Ectodermal cell (in vitro differentiated cells): ENCODE measurements around the gene COX15.
"Not testable (repeated sequence)": the region's sequence is repeated elsewhere in the genome, so short reads cannot be mapped to it uniquely, and the experiment has no call there.

Experiments used
- H3K27ac ChIP-seq: 2 replicates; pipeline ENCODE4 v1.7.0; 2013; ENCODE audit warnings: mild to moderate bottlenecking, low read depth, low read length; ENCODE audit not compliant: insufficient read depth, poor library complexity, severe bottlenecking
- H3K27me3 ChIP-seq: 2 replicates; pipeline ENCODE4 v1.7.0; 2013; ENCODE audit warnings: mild to moderate bottlenecking, low read length; ENCODE audit not compliant: insufficient read depth, control insufficient read depth, poor library complexity, severe bottlenecking
- H3K36me3 ChIP-seq: one replicate; pipeline ENCODE4 v1.7.0; 2013; ENCODE audit warnings: low read length; ENCODE audit not compliant: control insufficient read depth, insufficient read depth
- H3K4me1 ChIP-seq: one replicate; pipeline ENCODE4 v1.7.0; 2013; ENCODE audit warnings: low read length; ENCODE audit not compliant: control insufficient read depth, insufficient read depth
- H3K4me3 ChIP-seq: 2 replicates; pipeline ENCODE4 v1.7.0; 2013; ENCODE audit warnings: low read depth, low read length, control low read depth; ENCODE audit not compliant: insufficient read depth
- H3K9me3 ChIP-seq: 2 replicates; pipeline ENCODE4 v1.7.0; 2013; ENCODE audit warnings: mild to moderate bottlenecking, low read length, moderate library complexity; ENCODE audit not compliant: control insufficient read depth
- WGBS, 2 experiments: methylation state at CpG; one replicate each; pipeline ENCODE4 v1.1.7; 2013; ENCODE audit warnings: missing lambda C conversion rate in 2 of 2; 5-methylcytosine and 5-hydroxymethylcytosine counted together

The COX15 gene

DNA sequence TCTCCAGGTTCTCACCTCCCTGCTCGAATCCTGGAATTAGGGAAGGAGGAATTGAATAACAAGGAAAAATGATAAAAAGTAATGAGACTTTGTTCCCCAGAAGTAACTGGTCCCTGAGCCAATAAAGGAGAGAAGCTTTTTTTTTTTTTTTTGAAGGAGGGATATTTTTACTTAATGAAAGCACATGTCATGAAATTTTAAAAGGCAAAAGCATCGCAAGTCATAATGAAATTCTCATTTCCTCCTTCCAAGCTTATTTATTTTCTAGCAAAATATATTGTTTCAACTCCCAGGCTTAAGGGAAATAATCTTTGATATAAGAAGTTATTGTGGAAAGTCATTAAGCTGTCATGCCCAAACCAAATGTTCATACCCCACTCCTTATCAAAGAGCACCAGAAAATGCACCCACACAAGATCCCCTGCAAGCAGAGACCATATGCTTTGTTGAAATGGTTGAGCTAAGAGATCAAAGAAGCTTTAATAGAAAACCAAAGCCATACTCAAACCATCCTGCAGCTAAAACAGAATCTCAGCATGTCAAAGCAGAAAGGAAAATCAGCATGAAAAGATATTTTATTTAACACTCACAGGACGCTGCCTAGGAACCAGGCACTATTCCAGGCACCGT is 33.9 kb upstream of the COX15 start:
- 91 to 94% methylated on average over 3 of the region's 4 CpGs for WGBS, 2 experiments
- Histone ChIP-seq H3K4me1 (no peaks in the 10 kb centered on the region), H3K36me3 (no peaks in the 10 kb centered on the region), H3K27me3 (no peaks in the 10 kb centered on the region), H3K9me3 (no peaks in the 10 kb centered on the region), H3K27ac (no peak overlapping the region), H3K4me3 (no peak overlapping the region)

DNA sequence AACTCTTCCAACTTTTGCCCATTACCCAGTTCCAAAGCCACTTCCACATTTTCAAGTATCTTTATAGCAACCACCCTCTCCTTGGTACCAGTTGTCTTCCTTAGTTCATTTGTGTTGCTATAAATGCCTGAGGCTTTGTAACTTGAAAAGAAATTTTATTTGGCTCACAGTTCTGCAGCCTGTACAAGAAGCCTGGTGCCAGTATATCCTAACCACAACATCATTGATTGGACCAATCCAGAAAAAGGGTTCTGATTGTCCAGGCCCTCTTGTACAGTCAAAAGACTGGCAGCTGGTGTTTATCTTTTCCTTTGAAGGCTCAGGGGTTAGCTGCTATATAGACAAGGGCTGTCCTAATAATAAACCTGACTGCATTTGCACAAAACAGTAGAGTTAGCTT is 29.4 kb upstream of the COX15 start:
- Histone ChIP-seq H3K36me3 (no peaks in the 10 kb centered on the region), H3K4me3 (no peak overlapping the region), H3K27me3 (no peaks in the 10 kb centered on the region), H3K9me3 (no peaks in the 10 kb centered on the region), H3K27ac (no peak overlapping the region), H3K4me1 (no peaks in the 10 kb centered on the region)

DNA sequence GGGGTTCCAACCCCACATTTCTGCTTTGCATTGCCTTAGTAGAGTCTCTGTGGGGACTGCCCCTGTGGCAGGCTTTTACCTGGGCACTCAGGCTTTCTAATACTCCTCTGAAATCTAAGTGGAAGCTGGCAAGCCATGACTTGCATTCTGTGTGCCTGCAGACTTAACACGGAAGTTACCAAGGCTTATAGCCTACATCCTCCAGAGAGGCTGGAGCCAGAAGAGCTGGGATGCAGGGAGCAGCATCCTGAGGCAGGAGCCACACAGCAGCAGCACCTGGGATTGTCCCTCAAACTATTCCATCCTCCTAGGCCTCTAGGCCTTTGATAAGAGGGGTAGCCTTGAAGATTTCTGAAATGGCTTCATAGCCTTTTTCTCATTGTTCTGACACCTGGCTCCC is 28.4 kb upstream of the COX15 start:
- 87 to 93% methylated on average over 1 of the region's 1 CpG for WGBS, 2 experiments

DNA sequence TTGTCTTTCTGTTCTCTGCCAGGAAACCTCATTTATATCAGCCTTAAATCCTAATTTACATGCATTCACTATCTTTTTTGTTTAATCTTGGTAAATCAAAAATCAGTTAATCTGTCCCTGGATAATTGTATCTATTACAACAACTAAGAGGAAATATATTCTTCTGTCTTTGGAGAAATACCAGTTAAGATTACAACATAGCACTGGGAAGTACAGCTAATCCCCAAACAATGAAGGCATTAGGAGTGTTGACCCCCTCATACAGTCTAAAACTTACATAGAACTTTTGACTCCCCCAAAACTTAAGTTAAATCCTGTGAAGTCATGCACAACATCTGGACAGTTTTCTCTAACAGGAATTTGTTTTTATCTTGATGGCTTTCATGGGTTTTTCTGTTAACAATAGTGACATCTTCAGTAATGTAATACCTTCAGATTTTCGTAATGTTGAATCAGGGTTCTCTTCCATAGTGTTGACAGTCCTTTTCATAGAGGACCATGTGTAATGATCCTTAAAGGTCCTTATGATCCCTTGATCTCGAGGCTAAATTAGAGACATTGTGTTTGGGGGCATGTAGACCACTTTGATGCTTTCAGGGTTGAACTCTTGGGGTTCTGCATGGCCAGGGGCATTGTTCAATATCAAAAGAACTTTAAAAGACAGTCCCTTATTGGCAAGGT is 26.4 kb upstream of the COX15 start:
- WGBS, 2 experiments = 96 to 98% methylated on average over 2 of the region's 2 CpGs
- H3K27ac ChIP-seq = no peak overlapping the region
- H3K27me3 ChIP-seq = no peaks in the 10 kb centered on the region
- H3K36me3 ChIP-seq = peaks cover 3% of the 10 kb centered on the region
- no peak overlapping the region for H3K4me3 ChIP-seq
- H3K9me3 ChIP-seq = no peaks in the 10 kb centered on the region
- H3K4me1 ChIP-seq = no peaks in the 10 kb centered on the region

More for the DNA sequence above, 28.4 kb upstream of the COX15 start:
- Histone ChIP-seq H3K9me3 (no peaks in the 10 kb centered on the region), H3K27ac (no peak overlapping the region), H3K27me3 (no peaks in the 10 kb centered on the region), H3K36me3 (no peaks in the 10 kb centered on the region), H3K4me1 (no peaks in the 10 kb centered on the region), H3K4me3 (no peak overlapping the region)

DNA sequence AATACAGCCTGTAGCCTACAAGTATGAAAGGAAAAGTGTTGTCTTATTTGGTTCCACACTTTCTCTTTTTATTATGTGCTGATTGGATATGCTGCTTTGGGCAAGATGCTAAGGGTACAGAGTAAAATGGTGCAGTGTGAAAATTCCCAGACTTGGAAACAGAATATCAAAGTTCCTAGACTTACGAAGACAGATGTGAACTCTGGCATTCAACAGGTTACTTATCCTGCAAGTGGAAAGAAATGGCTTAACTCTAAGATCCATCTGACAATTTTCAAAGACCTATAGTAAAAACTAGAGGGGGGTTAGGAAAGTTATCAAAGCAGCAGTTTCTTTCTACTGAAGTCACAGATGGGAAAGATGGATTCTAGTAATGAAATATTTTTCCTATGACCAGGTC is 24.2 kb upstream of the COX15 start:
- Histone ChIP-seq H3K4me3 (no peak overlapping the region), H3K36me3 (peaks cover 6% of the 10 kb centered on the region), H3K27ac (no peak overlapping the region), H3K27me3 (no peaks in the 10 kb centered on the region), H3K9me3 (no peaks in the 10 kb centered on the region), H3K4me1 (no peaks in the 10 kb centered on the region)
- 95 to 97% methylated on average over 1 of the region's 1 CpG for WGBS, 2 experiments

DNA sequence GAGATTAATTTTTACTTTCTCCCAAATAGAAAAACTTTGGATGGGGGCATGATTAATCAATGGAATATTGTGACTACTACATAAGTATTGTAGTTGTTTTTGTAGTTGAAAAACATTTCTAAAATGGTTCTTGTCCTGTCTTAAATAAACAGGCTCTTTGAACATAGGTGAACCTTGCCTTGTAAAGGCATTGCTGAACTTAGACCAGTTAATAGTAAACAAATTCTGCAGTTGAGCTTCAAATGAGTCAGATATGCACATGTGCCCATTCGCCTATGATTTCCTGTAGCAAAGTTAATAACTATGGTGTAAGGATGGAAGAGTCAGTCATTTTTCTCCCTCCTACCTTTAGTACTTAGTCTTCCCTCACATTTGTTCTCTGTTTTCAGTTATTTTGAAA is 22.7 kb upstream of the COX15 start:
- no peak overlapping the region for H3K4me3 ChIP-seq
- H3K27me3 ChIP-seq = no peaks in the 10 kb centered on the region
- H3K27ac ChIP-seq = no peak overlapping the region
- WGBS, 2 experiments = 92 to 100% methylated on average over 1 of the region's 1 CpG
- no peaks in the 10 kb centered on the region for H3K4me1 ChIP-seq
- no peaks in the 10 kb centered on the region for H3K9me3 ChIP-seq
- peaks cover 8% of the 10 kb centered on the region for H3K36me3 ChIP-seq

DNA sequence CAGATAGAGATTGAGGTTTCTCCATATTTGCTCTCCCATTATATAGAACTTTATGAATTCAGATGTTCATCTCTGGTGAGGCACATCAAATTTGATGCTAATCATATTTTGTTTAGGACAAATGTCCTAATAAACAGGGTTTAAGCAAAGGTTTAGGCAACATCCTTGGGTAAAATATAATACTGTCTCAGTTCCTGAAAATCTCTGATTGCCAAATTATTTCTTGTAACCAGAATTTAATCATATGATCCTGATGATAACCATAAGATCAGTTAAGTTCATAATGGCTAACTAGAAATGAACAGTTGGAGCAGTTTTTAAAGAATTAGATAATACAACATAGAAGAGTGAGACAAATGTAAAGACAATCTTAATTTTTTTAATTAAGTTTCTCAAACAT is 18.7 kb upstream of the COX15 start:
- H3K36me3 ChIP-seq = peaks cover 18% of the 10 kb centered on the region
- no peak overlapping the region for H3K27ac ChIP-seq
- no peaks in the 10 kb centered on the region for H3K9me3 ChIP-seq
- no peaks in the 10 kb centered on the region for H3K4me1 ChIP-seq
- no peak overlapping the region for H3K4me3 ChIP-seq
- H3K27me3 ChIP-seq = no peaks in the 10 kb centered on the region

DNA sequence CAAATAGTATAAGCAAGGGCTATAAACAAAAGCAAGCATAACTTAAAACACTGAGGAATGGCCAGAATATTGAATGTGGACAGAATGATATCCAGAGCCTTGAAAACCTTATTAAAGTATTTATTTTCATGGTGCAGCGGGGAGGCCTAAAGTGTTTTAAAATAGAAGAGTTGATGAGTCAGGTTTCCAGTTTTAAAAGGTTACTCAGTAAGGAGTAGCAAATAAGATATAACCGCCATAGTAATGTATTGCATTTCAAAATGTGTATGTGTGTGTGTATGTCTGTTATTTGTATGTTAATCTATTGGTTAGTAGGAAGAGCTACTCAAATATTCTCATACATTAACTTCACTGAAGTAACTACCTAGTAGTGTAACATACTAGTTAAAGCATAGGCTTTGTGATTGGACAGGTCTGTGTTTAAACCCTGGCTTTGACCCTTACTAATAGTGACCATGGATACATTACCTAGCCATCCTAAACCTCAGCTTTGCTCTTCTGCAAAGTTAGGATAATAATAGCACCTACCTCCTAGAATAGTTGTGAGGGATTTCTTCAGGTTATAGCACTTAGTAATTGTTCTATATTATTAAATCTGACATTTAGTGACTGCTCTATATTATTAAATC is 17.0 kb upstream of the COX15 start:
- peaks cover 21% of the 10 kb centered on the region for H3K36me3 ChIP-seq
- H3K4me1 ChIP-seq = no peaks in the 10 kb centered on the region
- no peak overlapping the region for H3K4me3 ChIP-seq
- WGBS, 2 experiments = 95 to 96% methylated on average over 2 of the region's 2 CpGs
- no peaks in the 10 kb centered on the region for H3K27me3 ChIP-seq
- no peaks in the 10 kb centered on the region for H3K9me3 ChIP-seq
- H3K27ac ChIP-seq = no peak overlapping the region

DNA sequence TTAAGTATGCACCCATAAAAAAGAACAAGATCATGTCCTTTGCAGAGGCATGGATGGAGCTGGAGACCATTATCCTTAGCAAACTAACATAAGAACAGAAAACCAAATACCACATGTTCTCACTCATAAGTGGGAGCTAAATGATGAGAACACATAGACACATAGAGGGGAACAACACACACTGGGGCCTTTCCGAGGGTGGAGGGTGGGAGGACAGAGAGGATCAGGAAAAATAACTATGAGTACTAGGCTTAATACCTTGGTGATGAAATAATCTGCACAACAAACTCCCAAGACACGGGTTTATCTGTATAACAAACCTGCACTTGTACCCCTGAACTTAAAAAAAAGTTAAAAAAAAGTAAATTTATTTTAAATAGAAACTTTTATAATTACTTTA is 14.2 kb upstream of the COX15 start:
- H3K4me3 ChIP-seq, H3K4me1 ChIP-seq, H3K9me3 ChIP-seq, H3K27me3 ChIP-seq, H3K27ac ChIP-seq: not testable (repeated sequence)
- peaks cover 30% of the 10 kb centered on the region for H3K36me3 ChIP-seq
- WGBS, 2 experiments = 63 to 88% methylated on average over 1 of the region's 2 CpGs

DNA sequence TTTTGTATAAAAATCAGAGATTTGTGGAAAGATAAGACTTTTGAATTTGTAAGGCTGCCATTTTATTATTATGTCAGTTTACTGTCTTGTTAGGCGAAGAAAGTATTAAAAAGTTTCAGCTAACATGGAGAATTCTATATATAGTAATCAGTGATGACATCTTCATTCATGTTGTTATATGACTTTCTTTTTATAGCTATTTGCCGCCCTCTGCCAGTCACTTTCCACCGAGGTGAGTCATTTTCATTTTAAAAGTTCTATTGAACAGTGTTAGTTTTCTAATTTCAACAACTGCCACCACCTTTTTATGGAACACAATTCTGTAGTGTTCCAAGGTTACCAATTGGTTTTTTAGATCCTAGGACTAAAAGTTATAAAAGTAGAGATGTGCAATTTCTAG is 11.9 kb upstream of the COX15 start:
- 88% methylated on average over 3 of the region's 3 CpGs; no CpG with 5 or more reads in 1 of the 2 experiments for WGBS, 2 experiments
- H3K9me3 ChIP-seq = no peaks in the 10 kb centered on the region
- no peak overlapping the region for H3K4me3 ChIP-seq
- no peaks in the 10 kb centered on the region for H3K27me3 ChIP-seq
- no peak overlapping the region for H3K27ac ChIP-seq
- H3K36me3 ChIP-seq = peaks cover 35% of the 10 kb centered on the region
- H3K4me1 ChIP-seq = no peaks in the 10 kb centered on the region
